Kidney capillary endothelial cell (primary cell): ENCODE results near the gene BTBD1.

ENCODE experiments used
- DNase-seq: peaks from one replicate; pipeline ENCODE4 v3.0.0-alpha.2; 2018; ENCODE audit warnings: low spot score

Gene BTBD1

GRCh38 chr15:83066734-83067637, at the start of gene BTBD1:
Gene BTBD1 (minus strand): TSS chr15:83067252. CDS start chr15:83067151, 101 bp downstream.
- peak; percentile 94 for DNase-seq

GRCh38 chr15:83115831-83116565, 48.9 kb upstream of the BTBD1 start:
- no peak for DNase-seq

- DNase-seq, result no peak
Observed at GRCh38 chr15:83115410-83115809, 48.4 kb upstream of the BTBD1 start.

DNA sequence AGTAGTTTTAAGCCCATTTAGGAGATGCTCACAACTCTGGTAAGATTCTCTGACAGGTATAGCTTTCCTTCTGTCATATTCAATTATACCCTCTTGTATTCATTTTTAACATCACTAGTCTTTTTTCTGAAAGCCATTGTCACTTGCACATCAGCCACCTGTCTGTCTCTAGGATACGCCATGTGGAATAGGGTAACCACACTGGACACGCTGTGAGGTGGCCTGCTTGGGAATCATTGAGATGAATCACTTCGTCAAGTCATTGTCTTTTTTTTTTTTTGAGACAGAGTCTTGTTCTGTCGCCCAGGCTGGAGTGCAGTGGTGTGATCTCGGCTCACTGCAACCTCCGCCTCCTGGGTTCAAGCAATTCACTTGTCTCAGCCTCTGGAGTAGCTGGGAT, 47.8 kb upstream of the BTBD1 start:
- DNase-seq, result no peak

GRCh38 chr15:83113881-83114674, 47.0 kb upstream of the BTBD1 start:
- peak; percentile 42 for DNase-seq

GRCh38 chr15:83112956-83113299, 45.9 kb upstream of the BTBD1 start:
- DNase-seq, result no peak

DNA sequence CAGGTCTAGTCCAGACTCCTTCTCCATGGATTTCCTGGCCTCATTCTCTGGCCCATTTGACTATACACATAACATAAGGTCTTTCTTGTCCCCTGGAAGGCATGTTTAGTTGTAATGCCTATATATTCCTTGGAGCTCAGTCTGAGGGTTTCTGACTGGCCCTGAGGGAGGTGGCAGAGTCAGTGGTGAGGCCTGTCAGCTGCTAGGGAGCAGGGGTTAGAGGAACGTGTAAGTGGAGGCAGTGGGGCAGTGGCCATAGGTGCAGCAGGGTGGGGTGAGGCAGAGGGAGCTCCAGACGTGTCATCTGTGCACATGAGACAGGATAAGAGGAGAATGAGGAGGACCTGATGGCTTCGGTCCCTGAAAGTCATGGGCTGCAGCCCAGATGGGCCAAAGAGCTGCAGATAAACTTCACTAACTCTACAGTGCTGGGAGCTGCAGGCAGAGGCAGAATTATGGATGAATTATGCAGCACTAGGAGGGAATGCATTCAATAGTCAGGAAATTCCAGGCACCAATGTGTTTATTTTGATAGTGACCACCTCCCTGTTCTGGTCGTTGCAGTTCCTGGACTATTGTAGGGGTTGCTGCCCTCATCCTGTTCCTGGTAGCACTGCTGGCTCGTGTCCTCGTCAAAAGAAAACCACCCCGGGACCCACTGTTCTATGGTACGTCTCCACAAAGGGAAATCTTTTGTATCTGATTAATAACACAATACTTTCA, 45.3 kb upstream of the BTBD1 start:
- peak; percentile 56 for DNase-seq

DNA sequence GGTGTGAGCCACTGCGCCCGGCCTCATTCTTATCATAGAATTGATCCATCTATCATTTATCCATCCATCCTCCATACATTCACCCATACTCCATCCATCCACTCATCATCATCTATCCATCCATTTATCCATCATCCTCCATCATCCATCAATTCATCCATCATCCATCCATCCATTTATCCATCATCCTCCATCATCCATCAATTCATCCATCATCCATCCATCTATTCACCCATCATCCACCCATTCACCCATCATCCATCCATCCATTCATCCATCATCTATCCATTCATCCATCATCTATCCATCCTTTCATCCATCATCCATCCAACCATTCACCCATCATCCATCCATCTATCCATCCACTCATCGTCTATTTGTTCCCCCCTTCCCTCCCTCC, 44.1 kb upstream of the BTBD1 start:
- DNase-seq, result no peak

- DNase-seq, result no peak
Observed at GRCh38 chr15:83110381-83110780, 43.3 kb upstream of the BTBD1 start.

GRCh38 chr15:83109532-83109931, 42.5 kb upstream of the BTBD1 start:
- no peak for DNase-seq

DNA sequence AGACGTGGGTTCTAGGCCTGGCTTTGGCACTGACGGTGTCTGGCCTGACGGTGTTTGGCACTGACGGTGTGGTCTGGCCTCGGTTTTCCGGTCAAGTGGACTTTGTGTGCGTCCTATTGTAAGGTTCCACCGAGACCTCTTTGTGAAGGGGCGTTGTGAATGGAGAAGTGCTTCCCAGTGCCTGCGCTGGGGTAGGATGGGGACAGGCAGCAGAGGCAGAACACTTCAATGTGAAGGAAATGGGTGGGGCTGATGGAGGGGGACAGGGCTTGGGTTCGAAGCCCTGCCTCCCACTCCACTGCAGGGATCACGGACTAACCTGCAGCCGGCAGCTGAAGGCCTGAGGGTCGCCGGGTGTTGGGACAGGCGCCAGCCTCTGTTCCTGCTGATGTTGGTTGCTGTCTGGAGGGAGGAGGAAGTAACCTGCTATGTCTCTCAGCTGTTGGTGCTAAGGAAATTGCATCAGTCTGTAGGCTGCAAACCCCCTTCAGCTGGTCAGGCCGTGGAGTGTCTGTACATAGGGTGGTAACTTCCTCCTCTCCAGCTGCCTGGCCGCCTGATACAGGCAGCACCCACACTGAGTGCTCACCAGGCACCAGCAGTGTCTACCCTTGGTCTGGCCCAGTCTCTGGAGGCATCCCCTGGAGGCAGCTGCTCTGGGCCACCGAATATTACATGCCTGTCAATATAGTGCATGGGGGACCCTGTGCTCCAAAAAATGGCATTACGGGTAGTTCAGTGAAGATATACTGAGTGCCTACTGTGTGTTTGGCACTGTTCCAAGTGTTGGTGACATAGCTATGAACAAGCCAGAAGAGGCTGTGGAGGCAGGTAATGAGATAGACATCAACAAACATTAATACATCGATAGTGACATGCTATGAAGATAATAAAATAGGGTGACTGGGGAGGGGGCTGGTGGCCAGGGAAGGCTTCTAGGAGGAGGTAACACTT, 41.5 kb upstream of the BTBD1 start:
- DNase-seq, result peak; percentile 95

GRCh38 chr15:83107841-83108181, 40.8 kb upstream of the BTBD1 start:
- no peak for DNase-seq

GRCh38 chr15:83106994-83107840, 40.2 kb upstream of the BTBD1 start, which contains the start of gene TM6SF1:
Gene TM6SF1 (plus strand): TSS chr15:83107645. CDS start chr15:83107681, 36 bp downstream.
- no peak for DNase-seq

DNA sequence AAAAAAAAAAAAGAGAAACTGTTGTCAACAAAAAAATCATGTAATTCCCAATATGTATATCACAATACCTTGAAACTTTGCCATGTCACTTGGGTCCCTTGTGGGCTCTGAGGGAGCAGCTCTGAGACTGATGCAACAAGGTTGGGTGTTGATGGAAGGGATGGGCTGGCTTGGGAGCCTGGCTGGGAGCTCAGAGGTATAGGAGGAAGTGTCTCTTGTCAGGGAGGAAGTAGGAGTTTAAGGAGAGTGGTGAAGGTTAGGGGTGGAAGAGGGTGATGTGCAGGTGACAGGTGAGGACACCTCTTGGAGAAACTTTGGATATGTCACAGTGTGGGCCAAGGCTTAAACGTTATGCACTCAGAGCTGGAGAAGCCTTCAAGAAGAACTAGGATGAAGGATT, 38.4 kb upstream of the BTBD1 start:
- DNase-seq, result no peak

- no peak for DNase-seq
Observed at GRCh38 chr15:83104141-83104540, 37.1 kb upstream of the BTBD1 start.

DNA sequence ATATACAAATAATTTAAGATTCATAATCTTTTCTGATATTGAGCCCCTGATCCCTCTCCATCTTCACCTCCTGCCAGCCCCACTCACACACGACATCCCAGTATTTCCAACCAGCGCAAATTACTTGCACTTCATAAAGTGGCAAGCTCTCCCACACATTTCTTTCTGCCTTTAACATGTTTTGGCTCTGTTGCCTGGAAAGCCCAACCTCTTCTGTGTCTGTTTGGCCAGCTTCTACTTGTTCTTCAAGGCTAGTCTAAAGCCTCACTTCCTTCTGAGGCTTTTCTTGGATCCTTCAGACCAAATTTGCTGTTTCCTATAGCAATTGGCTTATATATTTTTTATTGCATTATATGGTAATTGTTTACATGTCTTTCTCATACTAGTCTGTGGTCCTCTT, 35.3 kb upstream of the BTBD1 start:
- no peak for DNase-seq

DNA sequence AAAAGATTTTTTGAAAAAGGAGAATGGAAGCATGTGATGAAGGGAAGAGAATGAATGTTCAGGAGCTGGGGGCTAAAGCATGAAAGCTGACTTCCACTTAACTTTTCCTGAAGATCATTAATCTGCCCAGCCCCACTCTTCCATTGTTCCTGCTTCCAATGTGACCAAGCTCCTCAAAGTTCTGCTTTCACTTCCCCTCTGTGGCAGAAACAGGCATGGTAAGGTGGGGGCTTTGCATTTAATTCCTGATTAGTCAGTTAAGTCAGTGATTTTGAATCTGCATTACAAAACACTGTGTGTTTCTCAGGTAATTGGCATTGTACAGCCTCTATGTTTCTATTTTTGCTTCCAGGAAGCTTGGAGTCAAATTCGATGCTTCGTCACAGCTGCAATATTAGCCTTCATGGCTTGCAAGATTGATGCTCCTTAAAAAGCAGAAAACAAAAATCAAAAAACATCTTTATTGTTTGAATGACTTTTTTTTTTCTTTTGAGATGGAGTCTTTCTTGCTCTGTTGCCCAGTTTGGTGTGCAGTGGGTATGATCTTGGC, 33.1 kb upstream of the BTBD1 start:
- no peak for DNase-seq

DNA sequence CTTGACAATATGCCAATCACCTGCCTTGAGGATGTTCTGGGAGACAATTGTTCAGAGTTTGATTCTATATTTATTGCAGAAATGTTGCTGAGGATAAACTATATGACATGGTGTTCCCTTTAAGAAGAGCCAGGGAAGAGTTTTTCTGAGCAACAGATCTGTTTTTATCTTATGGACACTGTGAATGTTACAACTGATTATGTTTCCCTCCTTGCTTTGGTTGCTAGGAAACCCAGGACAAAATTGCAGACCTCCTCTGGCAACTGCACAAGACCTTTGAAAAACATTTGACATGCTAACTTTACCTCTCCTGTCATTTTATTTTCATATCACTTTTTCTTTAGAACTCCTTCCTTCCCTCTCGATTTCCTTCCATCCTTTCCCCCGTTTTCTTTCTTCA, 32.2 kb upstream of the BTBD1 start:
- no peak for DNase-seq

- no peak for DNase-seq
Observed at GRCh38 chr15:83098079-83098478, 31.0 kb upstream of the BTBD1 start.
